NCI-H1694 treated with DMSO at 0.1 percent for 48 hours (cell line): ENCODE measurements around the gene MAP6.

Experiments used
- DNase-seq: peaks from one replicate; lab custom pipeline; 2025; lab: John Stamatoyannopoulos, UW

Gene MAP6

DNA sequence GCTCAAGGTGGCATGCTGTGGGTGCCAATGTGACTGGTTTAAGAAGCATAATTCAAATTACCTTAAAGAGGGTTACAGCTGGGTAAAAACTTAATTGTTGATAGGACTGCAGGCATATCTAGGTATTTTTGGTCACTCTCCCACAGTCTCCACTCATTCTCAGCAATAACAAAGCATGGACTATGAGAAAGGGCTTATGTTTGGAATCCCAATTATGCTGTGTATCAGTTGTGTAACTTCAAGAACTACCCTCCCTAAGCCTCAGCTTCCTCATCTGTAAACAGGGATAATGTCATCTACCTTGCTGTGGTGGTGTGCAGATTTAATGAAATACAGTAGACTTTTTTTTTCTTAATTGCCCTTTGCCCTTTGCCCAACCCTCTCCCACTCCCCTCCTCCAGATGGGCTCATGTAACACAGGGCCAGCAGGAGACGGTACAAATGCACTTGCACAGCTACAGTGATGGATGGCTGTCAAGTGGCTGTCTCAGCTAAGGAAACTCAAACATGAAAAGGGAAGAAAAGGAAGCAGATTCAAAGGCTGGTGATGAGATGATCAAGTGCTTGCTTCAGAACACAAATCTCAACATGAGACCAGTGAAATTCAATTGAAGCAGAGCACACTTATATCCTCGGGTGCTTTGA, 37.6 kb downstream of the MAP6 start:
- DNase-seq, result no peak

GRCh38 chr11:75627906-75628668, 40.8 kb downstream of the MAP6 start:
- no peak for DNase-seq

- DNase-seq, result no peak
These were observed 41.8 kb downstream of the MAP6 start for GRCh38 chr11:75626889-75627529.

GRCh38 chr11:75625991-75626888, 42.6 kb downstream of the MAP6 start:
- DNase-seq, result no peak

DNA sequence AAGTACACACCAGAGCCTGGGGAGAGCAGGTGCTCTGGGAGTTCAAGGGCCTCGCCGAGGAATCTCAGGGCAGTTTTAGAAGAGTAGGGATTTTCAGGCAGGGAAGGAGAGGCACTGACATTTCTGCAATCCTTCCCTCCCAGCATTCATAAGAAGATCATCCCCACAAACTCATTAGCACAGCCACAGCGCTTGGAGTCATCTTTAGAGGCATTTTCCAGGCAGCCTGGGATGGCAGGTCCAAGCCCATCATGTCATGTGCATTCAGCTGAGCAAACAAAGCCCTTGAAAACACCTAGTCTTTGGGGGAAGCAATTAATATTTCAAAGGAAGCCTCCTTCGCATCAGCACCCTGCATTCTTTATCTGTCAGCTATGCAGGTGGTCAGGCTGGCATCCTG, 43.8 kb downstream of the MAP6 start:
- no peak for DNase-seq

GRCh38 chr11:75616281-75616680, 52.6 kb downstream of the MAP6 start:
- no peak for DNase-seq

DNA sequence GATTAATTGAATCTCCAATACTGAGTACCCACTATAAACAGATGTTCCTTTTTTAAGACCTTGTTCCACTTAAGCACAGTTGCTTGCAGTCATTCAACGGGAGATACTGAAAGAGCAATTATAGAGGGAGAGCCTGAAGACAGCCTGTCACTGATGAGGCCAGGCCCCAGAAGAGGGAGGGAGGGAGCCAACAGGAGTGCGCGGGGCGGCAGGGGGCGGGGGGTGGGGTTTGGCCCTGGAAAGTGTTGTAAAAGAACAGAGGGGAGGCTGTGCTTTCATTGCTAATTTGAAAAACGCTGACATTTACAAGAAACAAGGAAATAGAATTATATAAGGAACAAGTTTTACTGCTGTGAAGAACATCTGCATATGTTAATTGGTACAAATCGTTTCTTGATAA, 53.1 kb downstream of the MAP6 start:
- DNase-seq, result no peak

DNA sequence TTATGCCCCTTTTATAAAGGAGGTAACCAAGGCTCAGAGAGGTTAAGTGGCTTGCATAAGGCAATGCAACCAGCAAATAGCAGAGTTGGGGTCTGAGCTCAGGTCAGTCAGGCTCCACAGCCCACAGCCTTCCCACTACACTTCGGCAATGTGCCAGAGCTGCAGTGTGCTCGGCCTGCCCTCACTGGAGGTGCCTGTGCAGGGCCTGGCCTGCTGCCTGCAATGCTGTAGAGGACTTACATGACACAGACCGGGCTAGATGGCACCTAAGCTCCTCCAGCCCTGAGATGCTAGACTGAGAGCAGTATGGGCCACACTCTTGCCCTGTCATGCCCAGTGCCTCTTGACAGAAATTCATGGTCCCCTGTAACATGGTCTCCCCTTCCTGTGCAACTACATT, 57.0 kb downstream of the MAP6 start:
- DNase-seq, result no peak

GRCh38 chr11:75606099-75606498, 62.7 kb downstream of the MAP6 start:
- DNase-seq, result no peak

DNA sequence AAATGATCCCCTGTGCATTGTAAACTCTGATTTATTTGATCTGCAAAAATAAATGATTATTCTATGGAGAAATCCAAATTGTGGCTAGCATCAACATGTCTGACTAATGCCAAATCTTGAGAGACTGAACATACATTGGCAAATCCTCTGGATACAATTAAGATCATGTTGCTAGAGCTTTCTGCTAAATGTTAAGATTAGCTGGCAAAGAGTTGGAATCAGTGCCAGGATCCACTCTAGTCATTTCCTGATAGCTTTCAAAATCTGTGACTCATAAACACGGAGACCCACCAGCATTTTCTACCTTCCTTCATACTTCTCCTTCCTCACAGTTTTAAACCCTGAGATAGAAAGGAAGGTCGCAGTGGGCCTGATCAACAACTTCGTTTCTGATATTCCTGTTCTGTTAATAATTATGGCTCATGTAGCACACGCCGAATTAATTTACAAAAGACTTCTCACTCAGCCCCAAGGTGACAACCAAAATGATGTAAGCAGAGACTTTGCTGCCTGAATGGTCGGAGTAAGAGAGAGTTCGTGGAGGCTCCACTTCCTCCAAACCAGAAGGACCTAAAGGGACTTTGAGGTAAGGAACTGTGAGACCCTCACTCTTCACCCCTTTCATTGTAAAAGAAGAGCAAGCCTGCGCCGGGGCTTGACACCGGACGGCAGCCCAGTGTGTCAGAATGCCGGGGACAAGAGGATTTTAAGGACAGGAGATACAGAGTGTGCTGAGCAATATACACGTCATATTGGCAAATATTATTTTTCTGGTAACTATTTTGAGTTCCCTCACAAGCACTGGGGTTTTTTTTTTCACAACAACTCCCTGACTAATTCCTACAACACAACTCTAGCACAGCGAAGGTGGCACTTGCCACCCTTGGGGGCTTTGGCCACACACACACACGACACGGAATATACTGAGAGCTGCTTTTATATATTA, 64.8 kb downstream of the MAP6 start:
- DNase-seq, result no peak

- no peak for DNase-seq
These were observed 65.9 kb downstream of the MAP6 start for GRCh38 chr11:75602951-75603350.

- DNase-seq, result no peak
These were observed 67.3 kb downstream of the MAP6 start for GRCh38 chr11:75601494-75601893.

DNA sequence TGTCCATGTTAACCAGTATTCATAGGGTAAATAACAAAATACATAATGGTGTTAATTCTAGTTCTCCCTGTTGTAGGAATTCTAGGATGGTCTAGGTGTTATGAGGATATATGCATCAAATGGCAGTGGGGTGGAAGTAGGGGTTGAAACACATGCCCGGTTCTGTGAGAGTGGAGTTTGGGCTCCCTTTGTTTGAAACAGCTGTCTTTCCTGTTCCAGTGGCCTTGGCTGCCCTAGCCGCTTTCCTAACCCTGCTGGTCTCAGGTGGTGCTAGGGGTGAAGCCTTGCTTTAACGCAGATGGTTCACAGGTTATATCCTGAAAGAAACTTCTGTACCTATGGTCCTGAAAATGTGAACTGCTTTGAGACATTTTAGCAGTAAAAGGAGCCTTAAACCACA, 68.5 kb downstream of the MAP6 start:
- DNase-seq, result no peak

DNA sequence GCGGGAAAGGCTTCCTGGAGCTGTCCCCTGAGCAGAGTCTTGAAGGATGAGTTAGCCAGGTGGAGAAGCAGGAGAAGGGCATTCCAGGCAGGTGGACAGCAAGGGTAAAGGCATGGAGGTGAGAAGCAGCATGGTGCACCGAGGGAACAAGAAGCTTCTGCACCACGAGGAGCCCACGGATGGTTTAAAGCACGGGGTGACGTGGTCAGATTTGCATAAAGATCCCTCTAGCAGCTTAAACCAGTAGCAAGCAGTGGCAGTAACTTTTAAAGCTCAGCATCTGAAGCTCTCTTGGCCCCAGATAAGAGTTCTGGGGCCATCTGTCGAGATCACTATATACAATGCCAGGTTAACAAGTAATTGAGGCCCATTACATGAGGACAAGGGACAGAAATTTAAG, 69.9 kb downstream of the MAP6 start:
- no peak for DNase-seq

DNA sequence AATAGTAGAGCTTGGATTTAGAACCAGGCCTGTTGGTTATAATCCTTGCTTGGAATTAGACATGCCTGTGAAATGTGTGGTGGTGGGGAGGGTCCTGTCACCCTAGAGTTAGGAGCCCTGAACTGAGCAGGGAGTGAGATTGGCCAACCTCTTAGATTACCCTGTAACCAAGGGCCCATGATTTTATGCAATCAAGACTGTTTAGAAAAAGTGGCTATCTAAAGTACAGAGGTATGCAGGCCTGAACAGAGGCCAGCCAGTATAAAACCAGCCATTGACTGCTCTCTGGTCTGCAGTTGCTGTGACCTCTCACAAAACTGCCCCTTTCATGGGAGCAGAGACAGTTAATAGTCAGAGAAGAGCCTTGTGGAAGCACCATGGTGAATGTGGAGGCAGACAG, 70.6 kb downstream of the MAP6 start:
- DNase-seq, result no peak

DNA sequence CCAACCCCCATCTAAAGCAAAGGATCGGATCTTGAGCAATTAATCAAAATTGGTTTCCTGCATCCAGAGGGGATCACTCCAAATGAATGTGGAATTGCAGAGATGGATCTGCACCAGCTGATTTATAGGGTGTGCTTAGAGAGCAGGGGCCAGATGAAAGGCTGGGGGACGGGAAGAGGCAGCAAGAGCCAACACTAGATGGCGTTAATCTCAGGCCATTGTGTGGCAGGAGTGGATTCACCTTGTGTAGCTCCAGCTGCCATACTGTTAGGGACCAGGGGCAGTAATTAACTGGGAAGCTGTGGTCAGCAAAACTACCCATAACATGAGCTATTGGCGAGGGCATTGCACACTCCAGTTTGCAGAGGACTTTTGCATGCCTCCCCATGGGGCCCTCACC, 71.2 kb downstream of the MAP6 start:
- peak; percentile 34 for DNase-seq

DNA sequence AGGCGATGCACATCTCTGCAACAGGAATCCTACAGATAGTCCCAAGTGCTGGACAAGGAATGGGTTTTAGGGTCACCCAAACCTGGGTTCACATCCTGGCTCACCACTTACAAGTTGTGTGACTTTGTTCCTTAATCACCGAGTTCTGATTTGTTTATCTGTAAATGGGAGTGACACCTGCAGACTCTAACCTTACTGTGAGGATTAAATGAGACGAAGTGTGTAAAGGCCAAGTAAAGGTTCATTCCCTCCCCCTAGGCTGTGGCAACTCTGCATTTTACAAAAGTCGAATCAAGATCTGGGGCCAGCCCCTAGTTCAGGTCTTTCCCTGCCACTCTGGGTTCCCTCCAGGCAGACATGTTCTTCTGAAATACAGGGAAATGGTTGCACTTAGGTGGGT, 71.9 kb downstream of the MAP6 start:
- no peak for DNase-seq

DNA sequence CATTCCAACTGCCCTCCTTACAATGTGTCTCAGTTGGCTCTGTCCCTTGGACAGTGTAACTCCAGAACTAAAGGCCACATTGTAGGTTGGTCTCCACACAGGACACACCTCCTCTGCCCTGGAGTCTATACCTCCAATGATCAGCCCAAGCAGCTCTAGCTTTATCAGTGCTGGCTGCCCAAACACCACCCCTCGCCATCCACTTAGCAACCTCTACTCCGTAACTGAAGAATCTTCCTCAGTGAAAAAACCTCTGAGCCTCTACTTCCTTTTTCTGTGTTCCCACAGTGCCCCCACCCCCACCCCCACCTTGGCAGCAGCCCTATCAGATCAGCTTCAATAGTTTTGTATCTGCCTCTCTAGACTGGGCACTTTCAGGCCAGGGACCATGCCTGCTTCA, 73.4 kb downstream of the MAP6 start:
- no peak for DNase-seq

GRCh38 chr11:75594211-75594610, 74.6 kb downstream of the MAP6 start:
- DNase-seq, result no peak

GRCh38 chr11:75593286-75593915, 75.4 kb downstream of the MAP6 start:
- no peak for DNase-seq

DNA sequence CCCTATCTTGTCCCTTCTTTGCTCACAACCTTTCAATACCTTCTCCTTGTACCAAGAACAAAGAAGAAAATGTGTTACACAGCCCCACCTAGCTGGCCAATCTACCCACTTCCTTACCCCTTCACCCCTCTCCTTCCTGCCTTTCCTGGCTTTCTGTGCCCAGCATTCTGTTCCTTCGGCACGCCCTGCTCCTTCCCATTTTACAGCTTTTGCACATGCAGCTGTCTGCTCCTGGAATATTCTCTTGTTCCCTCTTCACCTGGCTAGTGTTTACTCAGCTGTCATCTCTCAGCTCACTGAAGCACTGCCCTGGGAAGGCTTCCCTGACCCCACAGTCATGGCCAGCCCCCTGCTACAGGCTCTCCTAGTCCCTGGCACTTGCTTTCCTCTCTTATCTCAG, 76.1 kb downstream of the MAP6 start:
- no peak for DNase-seq
